Measurements from ENCODE around the gene NFIA. TPM values are rescaled to one million over a fixed set of nuclear protein-coding genes. Genes with fewer than 3 reads are reported as not detected.

The NFIA gene
- polyA plus RNA-seq, 1 donor (not counting 4 experiments of a cell fraction or from before 2014, with no cell fraction given): 14.7 TPM

GRCh38 chr1:61171974-61172373 is 89.6 kb downstream of the NFIA start:
- Histone ChIP-seq H3K27me3 (ENCODE audit: control insufficient read depth, extremely low read depth, insufficient read depth, low read length) (no peaks in the 10 kb centered on the region), H3K36me3 (ENCODE audit: control insufficient read depth in 2 of 2, extremely low read depth in 1 of 2, insufficient read depth in 2 of 2, low read length in 2 of 2) (no peaks in the 10 kb centered on the region), H2AFZ (ENCODE audit: control insufficient read depth, low read length) (no peak overlapping the region), H3K9me3 (ENCODE audit: control insufficient read depth, low read depth, low read length) (no peaks in the 10 kb centered on the region), H3K4me1 (ENCODE audit: control insufficient read depth, extremely low read depth, insufficient read depth, low read length) (peaks cover 15% of the 10 kb centered on the region), H4K20me1 (ENCODE audit: control insufficient read depth, extremely low read depth, insufficient read depth, low read length) (no peaks in the 10 kb centered on the region), H3K9me1 (ENCODE audit: control insufficient read depth, extremely low read depth, insufficient read depth, low read length) (peaks cover 2% of the 10 kb centered on the region), H3K9ac (ENCODE audit: control insufficient read depth, extremely low read depth, insufficient read depth, low read length) (no peak overlapping the region), H3K79me2 (ENCODE audit: control insufficient read depth, insufficient read depth, low read length) (peaks cover 2% of the 10 kb centered on the region), H3K27ac (ENCODE audit: control insufficient read depth, insufficient read depth, low read length) (no peak overlapping the region), H3K4me3 (ENCODE audit: control insufficient read depth in 2 of 3, extremely low read depth in 1 of 3, insufficient read depth in 2 of 3, low read depth in 1 of 3, low read length in 3 of 3) (no peak overlapping the region), H3K4me2 (ENCODE audit: control insufficient read depth, extremely low read depth, insufficient read depth, low read depth, low read length) (no peak overlapping the region)
- dilution Hi-C loops (cut with MboI; ENCODE audit: extremely low pct_ligation_motif_present, low sequenced_read_pairs): no loop called here
- no peak for DNase-seq (ENCODE audit: low read depth, low spot score)
- no peak for FAIRE-seq
- no peak for TF ChIP-seq EZH2 (IDR thresholded peaks at IDR 0.05; ENCODE audit: low read length)
- no peak for TF ChIP-seq CTCF (optimal IDR thresholded peaks at IDR 0.05 in 1 of 3, IDR thresholded peaks at IDR 0.05 in 1 of 3, conservative IDR thresholded peaks at IDR 0.05 in 1 of 3; ENCODE audit: extremely low read depth in 1 of 3, insufficient read depth in 2 of 3, low read length in 3 of 3)

GRCh38 chr1:61173118-61173517 is 90.8 kb downstream of the NFIA start:
- no peak overlapping the region for H3K4me2 ChIP-seq (ENCODE audit: control insufficient read depth, extremely low read depth, insufficient read depth, low read depth, low read length)
- TF ChIP-seq CTCF (optimal IDR thresholded peaks at IDR 0.05 in 1 of 3, IDR thresholded peaks at IDR 0.05 in 1 of 3, conservative IDR thresholded peaks at IDR 0.05 in 1 of 3; ENCODE audit: extremely low read depth in 1 of 3, insufficient read depth in 2 of 3, low read length in 3 of 3) (no peak), EZH2 (IDR thresholded peaks at IDR 0.05; ENCODE audit: low read length) (no peak)
- peaks cover 15% of the 10 kb centered on the region for H3K4me1 ChIP-seq (ENCODE audit: control insufficient read depth, extremely low read depth, insufficient read depth, low read length)
- dilution Hi-C loops (cut with MboI; ENCODE audit: extremely low pct_ligation_motif_present, low sequenced_read_pairs): no loop called here
- H3K9me3 ChIP-seq (ENCODE audit: control insufficient read depth, low read depth, low read length): no peaks in the 10 kb centered on the region
- no peaks in the 10 kb centered on the region for H3K36me3 ChIP-seq (ENCODE audit: control insufficient read depth in 2 of 2, extremely low read depth in 1 of 2, insufficient read depth in 2 of 2, low read length in 2 of 2)
- H3K79me2 ChIP-seq (ENCODE audit: control insufficient read depth, insufficient read depth, low read length): peaks cover 2% of the 10 kb centered on the region
- H3K4me3 ChIP-seq (ENCODE audit: control insufficient read depth in 2 of 3, extremely low read depth in 1 of 3, insufficient read depth in 2 of 3, low read depth in 1 of 3, low read length in 3 of 3): no peak overlapping the region
- DNase-seq (ENCODE audit: low read depth, low spot score) (no peak), FAIRE-seq (no peak)
- peaks cover 2% of the 10 kb centered on the region for H3K9me1 ChIP-seq (ENCODE audit: control insufficient read depth, extremely low read depth, insufficient read depth, low read length)
- H3K9ac ChIP-seq (ENCODE audit: control insufficient read depth, extremely low read depth, insufficient read depth, low read length): no peak overlapping the region
- no peaks in the 10 kb centered on the region for H3K27me3 ChIP-seq (ENCODE audit: control insufficient read depth, extremely low read depth, insufficient read depth, low read length)
- no peak overlapping the region for H3K27ac ChIP-seq (ENCODE audit: control insufficient read depth, insufficient read depth, low read length)
- no peaks in the 10 kb centered on the region for H4K20me1 ChIP-seq (ENCODE audit: control insufficient read depth, extremely low read depth, insufficient read depth, low read length)
- H2AFZ ChIP-seq (ENCODE audit: control insufficient read depth, low read length): no peak overlapping the region
